Pancreas (tissue), 10 donors: Measurements from ENCODE around the gene GTF2F2. TPM values are rescaled to one million over a fixed set of nuclear protein-coding genes. Genes with fewer than 3 reads are reported as not detected.

Experiments used
- ATAC-seq, 4 donors: fragments of 200-7000 bp; cut with Tn5 transposase; one replicate each; pipeline versions ENCODE4 v1.8.0 to v1.9.1; 2020; ENCODE audit warnings: mild to moderate bottlenecking in 4 of 4, moderate library complexity in 4 of 4
- DNase-seq, 6 donors: peaks; one replicate each; pipeline ENCODE4 v3.0.0-alpha.2; 2020
- FAIRE-seq: peaks from 2 replicates; lab custom pipeline; 2012; peaks lifted over from hg19 to GRCh38; lab: Jason Lieb, UNC
- H3K27ac ChIP-seq, 4 donors: fragments of 200-600 bp; sonication (generic); 1 replicate in 3 of 4; 2 replicates in 1 of 4; pipeline versions ENCODE4 v1.5.0 to v1.8.0; 2020
- H3K27me3 ChIP-seq, 4 donors: fragments of 200-600 bp; one replicate each; pipeline ENCODE4 v1.8.0; 2021
- H3K36me3 ChIP-seq, 3 donors: fragments of 200-600 bp; sonication (generic) in 1 of 3; one replicate each; pipeline versions ENCODE4 v1.5.0 to v1.8.0; 2020 to 2021
- H3K4me1 ChIP-seq, 3 donors: fragments of 200-600 bp; one replicate each; pipeline ENCODE4 v1.8.0; 2021
- H3K4me3 ChIP-seq, 4 donors: fragments of 200-600 bp; sonication (generic) in 2 of 4; one replicate each; pipeline versions ENCODE4 v1.5.0 to v1.8.0; 2020 to 2021
- H3K9me3 ChIP-seq, 4 donors: fragments of 200-600 bp; one replicate each; pipeline ENCODE4 v1.8.0; 2021
- WGBS, 2 donors: extraction: QIAGEN DNeasy Blood & Tissue Kit; methylation state at CpG; one replicate each; pipeline ENCODE4 v1.1.7; 2013; 5-methylcytosine and 5-hydroxymethylcytosine counted together
- intact Hi-C, 3 donors: fragments of 100-400 bp; cut with DNase I; formaldehyde crosslinking; loops; one replicate each; pipeline versions ENCODE4 v1.11.1 to v1.14.2; 2022
- polyA plus RNA-seq, 2 donors: library from polyadenylated mRNA; stranded (reverse); fragments of 200-250 nt; gene quantifications; one replicate each; pipeline ENCODE4 v1.2.3, GENCODE V29; 2013
- total RNA-seq, 6 donors: library from RNA; stranded (reverse); fragmentation: NEBNext Ultra II Directional in 4 of 6; extraction: Animal tissue kit (Norgen Biotek cat#: 25700) in 4 of 6; gene quantifications; one replicate each; pipeline versions ENCODE4 v1.2.1 to v1.2.4, GENCODE V29; 2021 to 2023
- TF ChIP-seq, protein P1 (sequence below), 4 donors: fragments of 200-600 bp; sonication (generic) in 3 of 4; IDR thresholded peaks; one replicate each; pipeline versions ENCODE4 v1.5.0 to v1.8.0; 2021; ENCODE audit warnings: antibody characterized with exemption in 4 of 4
- donor health status: healthy with polysubstance abuse.
- donor health status: DM: no; HTN: no; CAD: no; lungs with moderate emphysema.
- donor health status: DM: no; HTN: no; CAD: no.
- donor health status: control.
- donor health status: control.
- donor health status: Bipolar disorder and iron deficiency.
- donor health status: DM: yes; HTN: yes; CAD: no.
- donor health status: DM: no; HTN: no; CAD: no.
- donor health status: DM: no; HTN: no; CAD: no.
- donor health status: DM: yes; HTN: yes; CAD: no.

GTF2F2 gene
- total and polyA plus RNA-seq, 8 donors = 6.0 to 8.6 (median 7.7) TPM

DNA sequence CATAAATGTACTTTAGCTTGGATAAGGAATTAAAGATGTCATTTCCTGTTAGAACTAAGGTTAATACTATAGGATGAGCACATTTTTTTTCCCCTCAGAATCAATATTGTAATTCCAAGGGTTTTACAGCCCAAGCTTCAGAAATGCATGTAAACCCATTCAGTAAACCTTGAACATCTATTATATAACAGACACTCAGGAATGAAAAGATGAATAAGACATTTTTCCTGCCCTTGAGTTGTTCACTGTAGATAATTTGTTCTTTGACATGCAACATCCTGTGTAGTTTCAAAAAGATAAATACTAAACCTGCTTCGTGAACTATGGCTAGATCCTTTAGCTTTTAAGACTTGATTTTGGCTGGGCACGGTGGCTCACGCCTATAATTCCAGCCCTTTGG lies 102.2 kb downstream of the GTF2F2 start:
- 93 to 94% methylated on average over 3 of the region's 3 CpGs for WGBS, 2 donors
- Histone ChIP-seq H3K36me3 (no peaks in the 10 kb centered on the region), H3K27me3 (no peaks in the 10 kb centered on the region), H3K9me3 (no peaks in the 10 kb centered on the region), H3K4me1 (peaks cover 0 to 8% (median 6%) of the 10 kb centered on the region in 3 donors), H3K27ac (no peak overlapping the region), H3K4me3 (no peak overlapping the region)
- ATAC-seq (no peak), FAIRE-seq (no peak), DNase-seq (no peak)
- TF ChIP-seq, protein P1, sequence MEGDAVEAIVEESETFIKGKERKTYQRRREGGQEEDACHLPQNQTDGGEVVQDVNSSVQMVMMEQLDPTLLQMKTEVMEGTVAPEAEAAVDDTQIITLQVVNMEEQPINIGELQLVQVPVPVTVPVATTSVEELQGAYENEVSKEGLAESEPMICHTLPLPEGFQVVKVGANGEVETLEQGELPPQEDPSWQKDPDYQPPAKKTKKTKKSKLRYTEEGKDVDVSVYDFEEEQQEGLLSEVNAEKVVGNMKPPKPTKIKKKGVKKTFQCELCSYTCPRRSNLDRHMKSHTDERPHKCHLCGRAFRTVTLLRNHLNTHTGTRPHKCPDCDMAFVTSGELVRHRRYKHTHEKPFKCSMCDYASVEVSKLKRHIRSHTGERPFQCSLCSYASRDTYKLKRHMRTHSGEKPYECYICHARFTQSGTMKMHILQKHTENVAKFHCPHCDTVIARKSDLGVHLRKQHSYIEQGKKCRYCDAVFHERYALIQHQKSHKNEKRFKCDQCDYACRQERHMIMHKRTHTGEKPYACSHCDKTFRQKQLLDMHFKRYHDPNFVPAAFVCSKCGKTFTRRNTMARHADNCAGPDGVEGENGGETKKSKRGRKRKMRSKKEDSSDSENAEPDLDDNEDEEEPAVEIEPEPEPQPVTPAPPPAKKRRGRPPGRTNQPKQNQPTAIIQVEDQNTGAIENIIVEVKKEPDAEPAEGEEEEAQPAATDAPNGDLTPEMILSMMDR (IDR thresholded peaks at IDR 0.05) = no peak
- intact Hi-C loops = no loop called here

GRCh38 chr13:45222919-45223318 lies 102.6 kb downstream of the GTF2F2 start:
- TF ChIP-seq, protein P1 (IDR thresholded peaks at IDR 0.05) = no peak
- Histone ChIP-seq H3K36me3 (no peaks in the 10 kb centered on the region), H3K9me3 (no peaks in the 10 kb centered on the region), H3K27ac (no peak overlapping the region), H3K4me3 (no peak overlapping the region), H3K27me3 (no peaks in the 10 kb centered on the region), H3K4me1 (peaks cover 0 to 8% (median 6%) of the 10 kb centered on the region in 3 donors)
- FAIRE-seq (no peak), DNase-seq (no peak), ATAC-seq (no peak)
- intact Hi-C loops = no loop called here
- WGBS, 2 donors = 96 to 97% methylated on average over 1 of the region's 1 CpG

GRCh38 chr13:45224176-45224575 lies 103.9 kb downstream of the GTF2F2 start:
- intact Hi-C loops = no loop called here
- no peak overlapping the region for H3K27ac ChIP-seq
- TF ChIP-seq, protein P1 (IDR thresholded peaks at IDR 0.05) = no peak
- H3K27me3 ChIP-seq = no peaks in the 10 kb centered on the region
- H3K36me3 ChIP-seq = no peaks in the 10 kb centered on the region
- H3K9me3 ChIP-seq = no peaks in the 10 kb centered on the region
- no peak for ATAC-seq
- H3K4me3 ChIP-seq = no peak overlapping the region
- FAIRE-seq = no peak
- H3K4me1 ChIP-seq = peaks cover 0 to 7% (median 0%) of the 10 kb centered on the region in 3 donors
- no peak for DNase-seq

DNA sequence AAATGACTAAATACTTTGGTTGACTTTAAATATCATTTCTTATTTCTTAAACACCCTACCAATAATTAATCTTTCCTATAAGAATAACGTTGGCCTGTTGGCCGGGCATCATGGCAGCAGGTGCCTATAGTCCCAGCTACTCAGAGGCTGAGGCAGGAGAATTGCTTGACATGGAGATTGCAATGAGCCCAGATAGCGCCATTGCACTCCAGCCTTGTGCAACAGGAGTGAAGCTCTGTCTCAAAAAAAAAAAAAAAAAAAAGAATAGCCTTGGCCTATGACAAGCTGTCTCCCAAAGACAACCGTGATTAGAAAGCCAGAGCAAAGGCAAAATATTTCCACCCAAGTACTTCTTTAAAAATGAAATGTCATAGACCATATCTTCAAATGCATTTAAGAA lies 105.1 kb downstream of the GTF2F2 start:
- WGBS, 2 donors = 90 to 93% methylated on average over 4 of the region's 4 CpGs
- ATAC-seq = no peak

GRCh38 chr13:45226024-45226423 lies 105.7 kb downstream of the GTF2F2 start:
- FAIRE-seq = no peak
- ATAC-seq = no peak
- no peaks in the 10 kb centered on the region for H3K9me3 ChIP-seq

More for the DNA sequence above, 105.1 kb downstream of the GTF2F2 start:
- FAIRE-seq (no peak), DNase-seq (no peak)
- Histone ChIP-seq H3K9me3 (no peaks in the 10 kb centered on the region), H3K27me3 (no peaks in the 10 kb centered on the region), H3K27ac (no peak overlapping the region), H3K36me3 (no peaks in the 10 kb centered on the region), H3K4me3 (no peak overlapping the region), H3K4me1 (no peaks in the 10 kb centered on the region)
- TF ChIP-seq, protein P1 (IDR thresholded peaks at IDR 0.05) = no peak
- intact Hi-C loops = no loop called here

More at GRCh38 chr13:45226024-45226423, 105.7 kb downstream of the GTF2F2 start:
- DNase-seq = no peak
- Histone ChIP-seq H3K36me3 (no peaks in the 10 kb centered on the region), H3K27ac (no peak overlapping the region), H3K4me1 (no peaks in the 10 kb centered on the region), H3K27me3 (no peaks in the 10 kb centered on the region), H3K4me3 (no peak overlapping the region)
- TF ChIP-seq, protein P1 (IDR thresholded peaks at IDR 0.05) = no peak
- intact Hi-C loops = no loop called here
- 90 to 94% methylated on average over 3 of the region's 3 CpGs for whole genome bisulfite sequencing, 2 donors
